Caco-2 (cell line): ENCODE results near the gene HOXB4. TPM values are rescaled to one million over a fixed set of nuclear protein-coding genes. Genes with fewer than 3 reads are reported as not detected.

Experiments used
- BruUV-seq: library from RNA; stranded (reverse); fragments of 400-500 nt; replicated peaks from 2 replicates; lab custom pipeline; 2021; lab: Mats Ljungman, UMichigan
- CTCF ChIA-PET: fragments of 300-600 bp; sonication (Branson Sonifier 250); formaldehyde crosslinking; loops from one replicate; lab custom pipeline; 2022; ENCODE audit warnings: antibody characterized with exemption; lab: Charles Lee
- POLR2A ChIA-PET: fragments of 300-600 bp; sonication (Branson Sonifier 250); formaldehyde crosslinking; loops from one replicate; lab custom pipeline; 2022; ENCODE audit warnings: antibody characterized with exemption; lab: Charles Lee
- DNase-seq, 2 experiments: peaks; one replicate each; pipeline versions ENCODE4 v3.0.0 to v3.0.0-alpha.2; 2020 to 2022
- H3K27me3 ChIP-seq: replicated peaks from 2 replicates; pipeline ENCODE4 v1.6.0; 2011; ENCODE audit warnings: low read length; ENCODE audit not compliant: control insufficient read depth, insufficient read depth
- H3K36me3 ChIP-seq: 2 replicates; pipeline ENCODE4 v1.5.1; 2011; ENCODE audit warnings: low read length; ENCODE audit not compliant: control insufficient read depth, insufficient read depth
- H3K4me1 ChIP-seq: fragments of 250-450 bp; sonication (Bioruptor Pico); 2 replicates; pipeline ENCODE4 v1.5.1; 2020; ENCODE audit warnings: mild to moderate bottlenecking
- H3K4me3 ChIP-seq: 2 replicates; pipeline ENCODE4 v1.5.1; 2011; ENCODE audit warnings: low read depth, mild to moderate bottlenecking, control low read depth, low read length
- H3K9me3 ChIP-seq: fragments of 250-450 bp; sonication (Bioruptor Pico); 2 replicates; pipeline ENCODE4 v1.5.1; 2020; ENCODE audit warnings: mild to moderate bottlenecking, moderate library complexity
- H3K27ac Mint-ChIP-seq: one replicate; pipeline ENCODE4 v1.8.0; 2022; ENCODE audit warnings: mixed read lengths; ENCODE audit not compliant: unreplicated experiment
- H3K27me3 Mint-ChIP-seq: one replicate; pipeline ENCODE4 v1.8.0; 2022; ENCODE audit warnings: mixed read lengths; ENCODE audit not compliant: insufficient read depth, unreplicated experiment
- H3K36me3 Mint-ChIP-seq: one replicate; pipeline ENCODE4 v1.8.0; 2022; ENCODE audit warnings: mild to moderate bottlenecking, mixed read lengths; ENCODE audit not compliant: insufficient read depth, unreplicated experiment
- H3K4me1 Mint-ChIP-seq: one replicate; pipeline ENCODE4 v1.8.0; 2022; ENCODE audit warnings: low read depth, mixed read lengths; ENCODE audit not compliant: unreplicated experiment
- H3K4me3 Mint-ChIP-seq: one replicate; pipeline ENCODE4 v1.8.0; 2022; ENCODE audit warnings: mild to moderate bottlenecking, moderate library complexity, mixed read lengths; ENCODE audit not compliant: unreplicated experiment
- H3K9me3 Mint-ChIP-seq: one replicate; pipeline ENCODE4 v1.8.0; 2022; ENCODE audit warnings: mixed read lengths; ENCODE audit not compliant: unreplicated experiment
- intact Hi-C: fragments of 100-400 bp; cut with micrococcal nuclease; formaldehyde crosslinking; loops from one replicate; pipeline ENCODE4 v1.10.0; 2022; ENCODE audit not compliant: unreplicated experiment
- total RNA-seq: library from RNA; stranded (reverse); gene quantifications from 2 replicates; pipeline ENCODE4 v1.2.3, GENCODE V29; 2022
- TF ChIP-seq, protein P1 (sequence below), 2 experiments: fragments of 200-600 bp in 1 of 2; IDR thresholded peaks; 1 replicate in 1 of 2; 2 replicates in 1 of 2; pipeline versions ENCODE4 v1.5.1 to v1.8.0; 2011 to 2022; ENCODE audit warnings: antibody characterized with exemption in 1 of 2, control low read depth in 1 of 2, inconsistent platforms in 1 of 2, low read depth in 1 of 2, low read length in 1 of 2, mild to moderate bottlenecking in 1 of 2, moderate library complexity in 1 of 2; ENCODE audit not compliant: insufficient read depth in 1 of 2, severe bottlenecking in 1 of 2, unreplicated experiment in 1 of 2

The HOXB4 gene
- total RNA-seq, 1 experiment from 2014 or later, result 3.4 TPM

DNA sequence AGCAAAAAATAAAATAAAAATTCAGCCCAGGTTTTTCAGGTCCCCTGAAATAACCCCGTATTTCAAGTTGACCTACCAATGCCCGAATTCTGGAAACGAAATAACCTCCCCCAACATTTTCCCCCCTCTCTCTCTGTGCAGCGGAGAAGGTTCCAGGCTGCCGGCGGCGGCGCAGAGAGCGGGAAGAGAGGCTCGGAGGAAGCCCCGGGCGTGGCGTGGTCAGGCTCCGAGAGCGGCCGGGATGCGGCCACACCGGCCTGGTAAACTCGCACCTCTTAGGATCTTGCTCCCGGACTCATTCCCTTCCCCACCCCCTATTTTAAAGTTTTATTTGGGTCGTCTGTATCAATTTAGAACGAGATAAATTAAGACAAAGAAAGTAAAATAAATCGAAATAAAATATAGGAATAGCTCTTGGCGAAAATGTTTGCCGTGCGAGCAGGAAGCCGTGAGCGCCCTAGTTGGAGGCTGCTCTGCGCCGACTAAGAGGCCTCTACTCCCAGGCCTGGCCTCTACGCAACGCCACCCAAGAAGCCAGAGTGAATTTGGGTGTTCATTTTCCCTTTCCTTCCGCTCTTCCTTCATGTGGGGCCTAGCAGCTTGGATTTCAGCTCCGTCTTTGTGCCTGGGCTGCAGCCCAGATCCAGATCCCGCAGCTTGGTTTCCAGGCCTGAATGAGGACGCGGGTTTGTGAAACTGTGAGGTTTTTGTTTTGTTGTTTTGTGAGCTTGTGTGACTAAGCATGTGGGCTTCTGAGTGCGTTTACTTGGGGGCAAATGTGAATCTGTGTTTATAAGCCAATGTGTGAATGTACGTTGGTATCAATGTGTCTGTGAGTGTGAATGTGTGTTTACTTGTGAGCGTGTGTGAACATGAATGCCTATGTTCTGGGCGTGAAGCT, 28.1 kb upstream of the HOXB4 start:
- TF ChIP-seq, protein P1, sequence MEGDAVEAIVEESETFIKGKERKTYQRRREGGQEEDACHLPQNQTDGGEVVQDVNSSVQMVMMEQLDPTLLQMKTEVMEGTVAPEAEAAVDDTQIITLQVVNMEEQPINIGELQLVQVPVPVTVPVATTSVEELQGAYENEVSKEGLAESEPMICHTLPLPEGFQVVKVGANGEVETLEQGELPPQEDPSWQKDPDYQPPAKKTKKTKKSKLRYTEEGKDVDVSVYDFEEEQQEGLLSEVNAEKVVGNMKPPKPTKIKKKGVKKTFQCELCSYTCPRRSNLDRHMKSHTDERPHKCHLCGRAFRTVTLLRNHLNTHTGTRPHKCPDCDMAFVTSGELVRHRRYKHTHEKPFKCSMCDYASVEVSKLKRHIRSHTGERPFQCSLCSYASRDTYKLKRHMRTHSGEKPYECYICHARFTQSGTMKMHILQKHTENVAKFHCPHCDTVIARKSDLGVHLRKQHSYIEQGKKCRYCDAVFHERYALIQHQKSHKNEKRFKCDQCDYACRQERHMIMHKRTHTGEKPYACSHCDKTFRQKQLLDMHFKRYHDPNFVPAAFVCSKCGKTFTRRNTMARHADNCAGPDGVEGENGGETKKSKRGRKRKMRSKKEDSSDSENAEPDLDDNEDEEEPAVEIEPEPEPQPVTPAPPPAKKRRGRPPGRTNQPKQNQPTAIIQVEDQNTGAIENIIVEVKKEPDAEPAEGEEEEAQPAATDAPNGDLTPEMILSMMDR (IDR thresholded peaks at IDR 0.05; ENCODE audit: insufficient read depth in 1 of 2, low read depth in 1 of 2, low read length in 1 of 2, severe bottlenecking in 1 of 2, unreplicated experiment in 1 of 2), result no peak
- Mint-ChIP-seq H3K4me3 (no peak overlapping the region), H3K36me3 (peaks cover 14% of the 10 kb centered on the region), H3K4me1 (peaks cover 17% of the 10 kb centered on the region), H3K27me3 (peaks cover 10% of the 10 kb centered on the region), H3K27ac (no peak overlapping the region), H3K9me3 (no peaks in the 10 kb centered on the region)
- Histone ChIP-seq H3K36me3 (no peaks in the 10 kb centered on the region), H3K9me3 (no peaks in the 10 kb centered on the region), H3K27me3 (no peaks in the 10 kb centered on the region; the same call in 1 of the 2 replicates), H3K4me1 (peaks cover 24% of the 10 kb centered on the region), H3K4me3 (no peak overlapping the region)
- ChIA-PET CTCF (interaction anchor here (1.2 kb wide), 1 partner anchor 13 kb away, joined by 5 read pairs; no protein-coding TSS in a partner anchor), POLR2A (interaction anchor here (0.6 to 0.7 kb wide), 2 partner anchors 152 to 195 kb away, joined by 3 read pairs; no protein-coding TSS in a partner anchor)
- no peak for DNase-seq
- intact Hi-C loops, result no loop called here
- no TSS peak for BruUV-seq

DNA sequence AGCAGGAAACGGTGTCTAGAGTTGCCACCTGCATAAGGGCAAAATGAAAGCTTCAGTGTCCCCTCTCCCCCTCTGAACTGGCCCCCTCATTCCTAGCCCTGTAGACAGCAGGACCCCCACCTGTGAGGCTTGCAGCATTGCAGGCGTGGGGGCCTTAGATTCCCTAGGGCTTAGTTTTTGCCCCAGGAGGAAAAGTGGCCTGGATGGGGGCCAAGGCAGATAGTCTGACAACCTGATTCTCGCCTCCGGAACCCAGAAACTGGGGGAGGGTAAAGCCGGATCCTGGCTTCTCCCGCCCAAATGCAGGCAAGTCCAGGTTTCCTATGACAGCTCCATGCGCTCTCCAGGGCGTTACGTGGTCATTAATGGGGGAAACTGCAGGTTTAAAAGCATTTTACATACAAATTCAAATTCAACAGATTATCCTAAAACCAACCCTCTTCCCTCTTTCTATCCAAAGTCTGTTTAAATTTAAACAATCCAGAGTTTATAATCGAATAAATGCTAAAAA, 27.3 kb upstream of the HOXB4 start:
- H3K9me3 ChIP-seq, result no peaks in the 10 kb centered on the region
- no peaks in the 10 kb centered on the region for H3K36me3 ChIP-seq
- Mint-ChIP-seq H3K4me1 (peaks cover 23% of the 10 kb centered on the region), H3K9me3 (no peaks in the 10 kb centered on the region), H3K4me3 (no peak overlapping the region), H3K27me3 (peaks cover 10% of the 10 kb centered on the region), H3K27ac (no peak overlapping the region), H3K36me3 (peaks cover 7% of the 10 kb centered on the region)
- intact Hi-C loops, result no loop called here
- no peaks in the 10 kb centered on the region; the same call in 1 of the 2 replicates for H3K27me3 ChIP-seq
- no TSS peak for BruUV-seq
- no peak for DNase-seq
- peaks cover 32% of the 10 kb centered on the region for H3K4me1 ChIP-seq
- H3K4me3 ChIP-seq, result no peak overlapping the region
- ChIA-PET CTCF (no interaction called here), POLR2A (no interaction called here)
- TF ChIP-seq, protein P1 (IDR thresholded peaks at IDR 0.05; ENCODE audit: insufficient read depth in 1 of 2, low read depth in 1 of 2, low read length in 1 of 2, severe bottlenecking in 1 of 2, unreplicated experiment in 1 of 2), result no peak

DNA sequence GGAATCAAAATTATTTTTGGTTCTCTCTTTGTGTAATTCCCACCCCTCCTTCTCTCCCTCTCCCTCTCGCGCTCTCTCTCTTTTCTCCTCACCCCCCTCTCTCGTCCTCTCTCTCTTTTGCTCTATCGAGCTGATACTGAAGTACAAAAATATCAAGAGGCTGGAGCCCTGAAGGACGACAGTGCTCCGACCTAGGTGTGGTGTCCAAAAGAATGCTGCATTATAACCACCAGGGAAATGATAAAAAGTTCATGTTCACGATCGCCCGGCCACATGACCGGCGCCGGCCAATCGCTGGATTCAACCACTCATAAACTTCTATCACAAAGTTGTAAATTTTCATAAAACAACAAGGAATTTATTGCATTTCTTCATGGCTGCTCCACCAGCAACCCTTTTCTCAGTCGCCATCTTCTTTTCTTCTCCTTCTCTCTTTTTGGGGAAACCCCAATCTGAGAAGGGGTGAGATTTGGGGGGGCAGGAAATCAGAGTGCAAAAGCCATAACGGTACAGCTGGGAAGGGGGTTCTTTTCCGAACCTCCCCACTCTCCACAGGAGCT, 26.7 kb upstream of the HOXB4 start, which contains the start of gene HOXB6:
TSS of gene HOXB6 (minus strand) at position 217 of the 560 bp plus-strand sequence. CDS start 6,836 bp downstream, outside the sequence.
- Mint-ChIP-seq H3K4me1 (peaks cover 29% of the 10 kb centered on the region), H3K36me3 (peaks cover 5% of the 10 kb centered on the region), H3K27me3 (peaks cover 10% of the 10 kb centered on the region), H3K4me3 (no peak within 1 kb of the TSS), H3K9me3 (no peaks in the 10 kb centered on the region), H3K27ac (no peak within 1 kb of the TSS)
- Histone ChIP-seq H3K4me1 (peaks cover 37% of the 10 kb centered on the region), H3K36me3 (no peaks in the 10 kb centered on the region), H3K9me3 (no peaks in the 10 kb centered on the region), H3K27me3 (no peaks in the 10 kb centered on the region; the same call in 1 of the 2 replicates), H3K4me3 (no peak within 1 kb of the TSS)
- POLR2A ChIA-PET, result no interaction called here
- CTCF ChIA-PET, result interaction anchor here (0.6 kb wide), 1 partner anchor 12 kb away, joined by 4 read pairs; no protein-coding TSS in a partner anchor
- TF ChIP-seq, protein P1 (IDR thresholded peaks at IDR 0.05; ENCODE audit: insufficient read depth in 1 of 2, low read depth in 1 of 2, low read length in 1 of 2, severe bottlenecking in 1 of 2, unreplicated experiment in 1 of 2), result no peak
- no TSS peak for BruUV-seq
- no peak for DNase-seq
- intact Hi-C loops, result no loop called here
